GM12878 (cell line): ENCODE results near the gene SPTLC2. TPM values are rescaled to one million over a fixed set of nuclear protein-coding genes. Genes with fewer than 3 reads are reported as not detected.
A peak's percentile ranks its signal among the peaks of the same experiment; 100 is the strongest.

ENCODE experiments used
- ATAC-seq: fragments of 200-7000 bp; cut with Tn5 transposase; 3 replicates; pipeline ENCODE4 v1.9.1; 2020; ENCODE audit warnings: mild to moderate bottlenecking, moderate library complexity
- BruUV-seq: library from RNA; stranded (reverse); fragments of 400-500 nt; replicated peaks from 2 replicates; lab custom pipeline; 2021; lab: Mats Ljungman, UMichigan
- CTCF ChIA-PET: fragments of 300-600 bp; sonication (Branson Sonifier 250); formaldehyde crosslinking; extraction: SDS; loops from one replicate; lab custom pipeline; 2021; ENCODE audit warnings: inconsistent platforms; lab: Yijun Ruan, JAX
- POLR2A ChIA-PET: fragments of 350-600 bp; formaldehyde crosslinking; extraction: SDS; loops from one replicate; lab custom pipeline; 2021; ENCODE audit warnings: inconsistent platforms; lab: Charles Lee
- RAD21 ChIA-PET: fragments of 300-600 bp; sonication (Branson Sonifier 250); formaldehyde crosslinking; loops from one replicate; lab custom pipeline; 2023; ENCODE audit warnings: antibody characterized with exemption; ENCODE audit not compliant: unreplicated experiment; lab: Charles Lee
- SMC1A ChIA-PET: fragments of 300-600 bp; sonication (Branson Sonifier 250); formaldehyde crosslinking; loops from one replicate; lab custom pipeline; 2023; ENCODE audit not compliant: unreplicated experiment, uncharacterized antibody; lab: Charles Lee
- DNase-seq: peaks from one replicate; pipeline ENCODE4 v3.0.0-alpha.2; 2011; ENCODE audit warnings: low read depth, low spot score
- FAIRE-seq: peaks from 3 replicates; lab custom pipeline; 2011; peaks lifted over from hg19 to GRCh38; lab: Jason Lieb, UNC
- H2AFZ ChIP-seq: 2 replicates; pipeline ENCODE4 v1.6.0; 2011; ENCODE audit warnings: low read depth, low read length, control low read depth; ENCODE audit not compliant: control insufficient read depth
- H3K27ac ChIP-seq: 2 replicates; pipeline ENCODE4 v1.5.1; 2011; ENCODE audit warnings: control low read depth; ENCODE audit not compliant: control insufficient read depth, insufficient read depth
- H3K27me3 ChIP-seq, 2 experiments: replicated peaks in 1 of 2; 2 replicates each; pipeline versions ENCODE4 v1.6.0 to v1.6.1; 2011; ENCODE audit warnings: low read length in 1 of 2; ENCODE audit not compliant: control insufficient read depth in 2 of 2, insufficient read depth in 2 of 2
- H3K36me3 ChIP-seq, 2 experiments: 2 replicates each; pipeline ENCODE4 v1.5.1; 2011; ENCODE audit warnings: low read length in 1 of 2; ENCODE audit not compliant: control insufficient read depth in 2 of 2, insufficient read depth in 2 of 2
- H3K4me1 ChIP-seq: 2 replicates; pipeline ENCODE4 v1.6.1; 2011; ENCODE audit warnings: mild to moderate bottlenecking, low read length, moderate library complexity, mixed read lengths; ENCODE audit not compliant: control insufficient read depth, insufficient read depth
- H3K4me2 ChIP-seq: 2 replicates; pipeline ENCODE4 v1.6.0; 2011; ENCODE audit warnings: control low read depth; ENCODE audit not compliant: control insufficient read depth, insufficient read depth
- H3K4me3 ChIP-seq: fragments of 200-600 bp; sonication (generic); 2 replicates; pipeline ENCODE4 v1.5.1; 2016
- H3K79me2 ChIP-seq: 2 replicates; pipeline ENCODE4 v1.6.0; 2011; ENCODE audit warnings: low read length; ENCODE audit not compliant: control insufficient read depth, insufficient read depth
- H3K9ac ChIP-seq: 2 replicates; pipeline ENCODE4 v1.8.0; 2011; ENCODE audit warnings: low read length, control low read depth, mixed read lengths; ENCODE audit not compliant: control insufficient read depth, insufficient read depth
- H3K9me3 ChIP-seq: replicated peaks from 3 replicates; pipeline ENCODE4 v1.5.1; 2011; ENCODE audit warnings: mild to moderate bottlenecking, low read length; ENCODE audit not compliant: control insufficient read depth, insufficient read depth
- H4K20me1 ChIP-seq: 2 replicates; pipeline ENCODE4 v1.6.0; 2011; ENCODE audit not compliant: control insufficient read depth, insufficient read depth
- CTCF ChIP-seq, 3 experiments: IDR thresholded peaks in 2 of 3; conservative IDR thresholded peaks in 1 of 3; 2 replicates each; pipeline ENCODE4 v1.5.1; 2011; ENCODE audit warnings: low read depth in 3 of 3, low read length in 3 of 3, mild to moderate bottlenecking in 3 of 3, control low read depth in 2 of 3, moderate library complexity in 2 of 3, inconsistent platforms in 1 of 3, mixed read lengths in 1 of 3; ENCODE audit not compliant: control insufficient read depth in 2 of 3, insufficient read depth in 1 of 3; ENCODE audit errors: extremely low read depth in 1 of 3
- POU2F2 ChIP-seq: IDR thresholded peaks from 3 replicates; pipeline ENCODE4 v1.6.1; 2011; ENCODE audit warnings: low read depth, mild to moderate bottlenecking, low read length, borderline replicate concordance
- RB1 ChIP-seq: fragments of 450-650 bp; formaldehyde crosslinking; IDR thresholded peaks from 2 replicates; pipeline ENCODE4 v1.6.1; 2017; ENCODE audit warnings: mild to moderate bottlenecking, borderline replicate concordance
- RFX5 ChIP-seq: IDR thresholded peaks from 2 replicates; pipeline ENCODE4 v1.6.1; 2011; ENCODE audit warnings: low read depth, low read length, improper control_type of control experiment
- SPI1 ChIP-seq: IDR thresholded peaks from 2 replicates; pipeline ENCODE4 v1.6.1; 2011; ENCODE audit warnings: low read depth, mild to moderate bottlenecking, low read length, moderate library complexity, borderline replicate concordance; ENCODE audit not compliant: insufficient read depth
- STAT3 ChIP-seq: IDR thresholded peaks from 2 replicates; pipeline ENCODE4 v1.6.1; 2011; ENCODE audit warnings: low read depth, low read length, improper control_type of control experiment
- WGBS: methylation state at CpG from one replicate; pipeline ENCODE4 v1.1.6; 2016; ENCODE audit warnings: low lambda C conversion rate; ENCODE audit not compliant: insufficient replicate concordance, insufficient coverage; ENCODE audit errors: missing lambda C conversion rate; 5-methylcytosine and 5-hydroxymethylcytosine counted together
- in situ Hi-C: fragments of 300-500 bp; cut with MboI; formaldehyde crosslinking; loops from 9 replicates; pipeline ENCODE4 v1.14.3; 2018; ENCODE audit warnings: mixed read lengths
- intact Hi-C: fragments of 100-400 bp; cut with micrococcal nuclease; formaldehyde crosslinking; loops from one replicate; pipeline ENCODE4 v1.14.2; 2022; ENCODE audit not compliant: unreplicated experiment
- polyA plus RNA-seq, 11 experiments: library from polyadenylated mRNA; depleted of rRNA in 4 of 11; unstranded in 6 of 11; stranded (reverse) in 5 of 11; fragments of >200 nt; fragmentation: Nextera tagmentation in 4 of 11; fragmentation: Illumina TruSeq in 1 of 11; extraction: Ambion mirVana in 4 of 11; extraction: Trizol in 1 of 11; gene quantifications; 1 replicate in 1 of 11; 2 replicates in 10 of 11; pipeline versions ENCODE4 v1.2.1 to v1.2.3, GENCODE V29; 2011 to 2016; ENCODE audit warnings: inconsistent platforms in 2 of 11, missing spikeins in 2 of 11, low read depth in 1 of 11
- total RNA-seq, 4 experiments: library from RNA; depleted of rRNA in 3 of 4; stranded (reverse); fragments of >200 nt in 3 of 4; fragmentation: Illumina TruSeq in 1 of 4; extraction: Trizol in 1 of 4; gene quantifications; 2 replicates each; pipeline versions ENCODE4 v1.2.1 to v1.2.3, GENCODE V29; 2013 to 2021

SPTLC2 gene
- total and polyA plus RNA-seq, 10 of the 15 experiments (the other 5 are each of a cell fraction or from before 2014, with no cell fraction given), result 6.9 to 35.1 (median 19.7) TPM

GRCh38 chr14:77610553-77610952, 5.9 kb downstream of the SPTLC2 start (continued):
- TF ChIP-seq POU2F2 (no peak), RB1 (no peak)

DNA sequence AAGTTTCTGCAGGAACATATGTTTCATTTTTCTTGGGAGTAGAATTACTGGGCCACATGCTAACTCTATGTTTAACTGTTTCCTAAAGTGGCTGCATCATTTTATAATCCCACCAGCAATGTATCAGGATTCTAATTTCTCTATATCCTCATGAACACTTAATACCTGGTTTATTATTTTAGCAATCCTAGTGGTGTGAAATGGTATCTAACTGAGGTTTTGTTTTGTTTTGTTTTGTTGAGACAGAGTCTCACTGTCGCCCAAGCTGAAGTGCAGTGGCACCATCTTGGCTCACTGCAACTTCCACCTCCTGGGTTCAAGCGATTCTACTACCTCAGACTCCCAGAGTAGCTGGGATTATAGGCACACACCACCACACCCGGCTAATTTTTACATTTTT, 6.5 kb downstream of the SPTLC2 start:
- CTCF ChIA-PET, result no interaction called here
- Histone ChIP-seq H3K9me3 (no peaks in the 10 kb centered on the region), H3K4me1 (peaks cover 14% of the 10 kb centered on the region), H3K27ac (no peak overlapping the region), H3K36me3 (no peaks in the 10 kb centered on the region), H3K4me3 (no peak overlapping the region), H2AFZ (no peak overlapping the region)
- DNase-seq, result no peak
- in situ Hi-C loops, result no loop called here
- ATAC-seq, result no peak
- FAIRE-seq, result no peak
- RAD21 ChIA-PET, result no interaction called here
- intact Hi-C loops, result loop anchor here (10.0 kb wide), 1 partner anchor 95 kb away; the partner anchor contains the start of genes ALKBH1 and SLIRP
- WGBS, result 100% methylated on average over 3 of the region's 3 CpGs
- no peak for TF ChIP-seq RFX5
- TF ChIP-seq STAT3, result no peak
- 0 out of 6 replicates have a peak, but pooled peaks of 1 of the 3 experiments have one; percentile 5 for TF ChIP-seq CTCF (IDR thresholded peaks at IDR 0.05 in 2 of 3, conservative IDR thresholded peaks at IDR 0.05 in 1 of 3; ENCODE audit: control insufficient read depth in 2 of 3, extremely low read depth in 1 of 3, insufficient read depth in 1 of 3, low read depth in 3 of 3, low read length in 3 of 3)
- no peak for TF ChIP-seq SPI1
- TF ChIP-seq, all 136 proteins: peak for 1
- ChIA-PET SMC1A (no interaction called here), POLR2A (no interaction called here)
- H3K27me3 ChIP-seq, result no peaks in the 10 kb centered on the region
- H4K20me1 ChIP-seq, result no peaks in the 10 kb centered on the region
- H3K9ac ChIP-seq, result no peak overlapping the region
- peaks cover 63% of the 10 kb centered on the region for H3K79me2 ChIP-seq
- no peak overlapping the region for H3K4me2 ChIP-seq
- no TSS peak for BruUV-seq
